Astrocyte (in vitro differentiated cells and primary cell): Measurements from ENCODE around the gene RRAGC.

Source experiments
- CTCF ChIP-seq: IDR thresholded peaks from 2 replicates; pipeline ENCODE4 v1.5.1; 2011; ENCODE audit warnings: low read depth, mild to moderate bottlenecking, inconsistent platforms, low read length, moderate library complexity; ENCODE audit not compliant: insufficient read depth
- EZH2 ChIP-seq: IDR thresholded peaks from 2 replicates; pipeline ENCODE4 v1.6.1; 2012; ENCODE audit warnings: mild to moderate bottlenecking, low read length, inconsistent platforms; ENCODE audit not compliant: insufficient read depth

- TF ChIP-seq CTCF (no peak), EZH2 (no peak)
Observed at GRCh38 chr1:38839363-38839762, 20.2 kb downstream of the RRAGC start.
